IMR-90 (cell line): Measurements from ENCODE around the gene CUL9.

Experiments used
- CEBPB ChIP-seq: IDR thresholded peaks from 2 replicates; pipeline ENCODE4 v1.6.1; 2012; ENCODE audit warnings: low read depth, low read length, improper control_type of control experiment
- POLR2A ChIP-seq: IDR thresholded peaks from 2 replicates; pipeline ENCODE4 v1.6.1; 2012; ENCODE audit warnings: mild to moderate bottlenecking, low read depth, low read length
- TF ChIP-seq, protein P1 (sequence below): conservative IDR thresholded peaks from 2 replicates; pipeline ENCODE4 v1.5.1; 2012; ENCODE audit warnings: mild to moderate bottlenecking, low read depth, low read length, improper control_type of control experiment

DNA sequence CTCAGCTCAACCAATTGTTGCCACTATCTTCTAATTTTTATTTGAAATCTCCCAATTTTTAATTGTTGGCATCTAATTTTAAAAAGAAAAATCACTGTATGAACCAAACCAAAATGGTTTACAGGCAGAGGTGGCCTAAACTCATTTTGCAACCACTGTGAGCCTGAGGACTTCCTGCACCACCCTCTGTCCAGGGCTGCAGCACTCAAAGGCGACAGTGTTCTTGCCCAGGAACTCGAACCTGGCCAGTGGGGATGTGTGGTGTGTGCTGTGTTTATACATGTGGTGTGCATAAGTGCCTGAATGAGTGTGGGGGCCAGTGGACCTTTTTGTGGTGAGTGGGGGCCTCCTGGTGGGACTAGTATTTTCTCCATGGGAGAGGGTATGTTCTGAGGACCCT is 91.7 kb downstream of the CUL9 start:
- TF ChIP-seq, protein P1, sequence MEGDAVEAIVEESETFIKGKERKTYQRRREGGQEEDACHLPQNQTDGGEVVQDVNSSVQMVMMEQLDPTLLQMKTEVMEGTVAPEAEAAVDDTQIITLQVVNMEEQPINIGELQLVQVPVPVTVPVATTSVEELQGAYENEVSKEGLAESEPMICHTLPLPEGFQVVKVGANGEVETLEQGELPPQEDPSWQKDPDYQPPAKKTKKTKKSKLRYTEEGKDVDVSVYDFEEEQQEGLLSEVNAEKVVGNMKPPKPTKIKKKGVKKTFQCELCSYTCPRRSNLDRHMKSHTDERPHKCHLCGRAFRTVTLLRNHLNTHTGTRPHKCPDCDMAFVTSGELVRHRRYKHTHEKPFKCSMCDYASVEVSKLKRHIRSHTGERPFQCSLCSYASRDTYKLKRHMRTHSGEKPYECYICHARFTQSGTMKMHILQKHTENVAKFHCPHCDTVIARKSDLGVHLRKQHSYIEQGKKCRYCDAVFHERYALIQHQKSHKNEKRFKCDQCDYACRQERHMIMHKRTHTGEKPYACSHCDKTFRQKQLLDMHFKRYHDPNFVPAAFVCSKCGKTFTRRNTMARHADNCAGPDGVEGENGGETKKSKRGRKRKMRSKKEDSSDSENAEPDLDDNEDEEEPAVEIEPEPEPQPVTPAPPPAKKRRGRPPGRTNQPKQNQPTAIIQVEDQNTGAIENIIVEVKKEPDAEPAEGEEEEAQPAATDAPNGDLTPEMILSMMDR, result no peak
- TF ChIP-seq CEBPB (no peak), POLR2A (no peak)
